ENCODE data around the gene PRR33.

Gene PRR33

DNA sequence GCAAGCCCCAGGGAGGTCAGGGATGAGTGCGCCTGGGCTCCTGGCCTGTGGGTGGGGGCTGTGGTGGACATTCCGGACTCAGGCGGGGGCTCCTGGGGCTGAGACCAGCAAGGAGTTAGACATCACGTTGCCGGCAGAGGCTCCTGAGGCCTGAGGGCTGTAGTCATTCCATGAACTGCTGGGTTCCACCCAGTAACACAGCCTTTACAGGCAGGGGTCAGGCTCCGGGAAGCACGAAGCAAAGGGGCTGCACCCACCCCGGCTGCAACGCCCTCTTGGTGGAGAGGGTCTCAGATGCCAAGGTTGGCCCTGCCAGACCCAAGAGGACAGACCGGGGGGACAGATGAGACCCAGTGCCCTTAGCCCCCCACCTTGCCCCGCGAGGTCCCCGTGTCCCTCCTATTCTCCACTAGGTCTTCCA, 36.8 kb upstream of the PRR33 start:
- FAIRE-seq (no peak), DNase-seq (ENCODE audit: low spot score) (no peak)

DNA sequence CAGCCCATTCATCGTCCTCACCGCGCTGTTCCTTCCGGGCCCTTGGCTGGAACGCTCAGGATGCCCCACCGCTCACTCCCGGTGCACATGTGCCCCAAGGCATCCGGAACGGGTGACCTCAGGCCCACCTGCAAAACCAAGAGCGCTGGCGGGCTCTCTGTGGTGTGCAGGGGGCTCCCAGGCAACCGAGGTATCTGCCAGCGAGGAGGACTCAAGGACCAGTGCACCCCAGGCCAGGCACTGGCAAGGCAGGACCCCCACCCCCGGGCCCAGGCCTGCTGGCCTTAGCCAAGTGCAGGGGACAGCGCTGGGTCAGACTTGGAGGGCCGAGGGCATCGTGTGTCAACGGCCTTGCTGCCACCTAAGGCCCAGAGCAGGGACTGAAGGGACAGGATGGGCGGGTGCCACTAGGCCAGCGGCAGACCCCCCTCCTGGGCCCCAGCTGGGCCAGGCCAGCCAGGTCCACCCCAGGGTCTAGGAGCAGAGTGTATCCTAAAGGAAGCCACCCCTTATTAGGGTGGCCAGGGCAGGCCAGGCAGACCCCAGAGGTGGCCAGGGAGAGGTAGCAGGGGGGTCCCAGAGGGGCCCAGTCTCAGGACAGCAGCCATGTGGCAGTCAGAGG, 36.3 kb upstream of the PRR33 start:
- DNase-seq (ENCODE audit: low spot score), result no peak
- FAIRE-seq, result no peak

DNA sequence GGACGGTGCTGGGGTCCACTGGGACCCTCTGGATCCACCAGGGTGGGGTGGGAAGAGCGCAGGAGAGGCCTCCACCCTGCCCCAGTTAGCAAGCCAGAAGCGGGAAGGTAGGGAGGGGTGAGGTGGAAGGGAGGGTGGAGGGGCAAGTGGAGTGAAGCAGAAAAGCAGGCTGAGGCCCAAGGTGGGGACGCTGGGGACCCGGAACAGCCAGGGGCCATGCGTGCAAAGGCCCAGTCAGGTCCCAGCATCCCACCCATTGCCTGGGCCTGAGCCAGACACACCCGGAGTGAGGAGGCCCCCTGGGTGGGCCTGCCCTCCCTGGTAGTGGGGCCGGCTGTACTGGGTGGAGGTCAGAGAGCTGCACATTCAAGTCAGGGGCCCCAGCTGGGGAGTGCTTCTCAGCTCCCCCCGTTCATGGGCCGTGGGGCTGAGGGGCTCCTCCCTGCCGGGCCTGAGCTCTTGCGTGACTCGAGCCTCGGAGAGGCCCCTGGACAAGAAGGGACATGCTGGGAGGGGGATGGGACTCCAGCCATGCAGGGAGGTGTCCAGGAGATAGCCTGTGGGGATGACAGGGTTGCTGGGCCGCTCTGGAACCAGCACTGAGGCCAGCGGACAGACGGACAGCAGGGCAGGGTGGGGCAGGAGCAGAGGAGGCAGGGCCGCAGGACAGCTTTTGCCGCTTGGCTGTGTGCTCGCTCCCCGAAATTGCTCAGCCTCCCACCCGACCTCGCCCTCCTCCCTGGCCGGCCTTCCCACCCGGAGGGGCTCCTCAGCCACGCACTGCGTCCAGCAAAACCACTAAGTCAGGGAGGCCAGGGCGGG, 35.5 kb upstream of the PRR33 start:
- no peak for FAIRE-seq
- no peak for DNase-seq (ENCODE audit: low spot score)

DNA sequence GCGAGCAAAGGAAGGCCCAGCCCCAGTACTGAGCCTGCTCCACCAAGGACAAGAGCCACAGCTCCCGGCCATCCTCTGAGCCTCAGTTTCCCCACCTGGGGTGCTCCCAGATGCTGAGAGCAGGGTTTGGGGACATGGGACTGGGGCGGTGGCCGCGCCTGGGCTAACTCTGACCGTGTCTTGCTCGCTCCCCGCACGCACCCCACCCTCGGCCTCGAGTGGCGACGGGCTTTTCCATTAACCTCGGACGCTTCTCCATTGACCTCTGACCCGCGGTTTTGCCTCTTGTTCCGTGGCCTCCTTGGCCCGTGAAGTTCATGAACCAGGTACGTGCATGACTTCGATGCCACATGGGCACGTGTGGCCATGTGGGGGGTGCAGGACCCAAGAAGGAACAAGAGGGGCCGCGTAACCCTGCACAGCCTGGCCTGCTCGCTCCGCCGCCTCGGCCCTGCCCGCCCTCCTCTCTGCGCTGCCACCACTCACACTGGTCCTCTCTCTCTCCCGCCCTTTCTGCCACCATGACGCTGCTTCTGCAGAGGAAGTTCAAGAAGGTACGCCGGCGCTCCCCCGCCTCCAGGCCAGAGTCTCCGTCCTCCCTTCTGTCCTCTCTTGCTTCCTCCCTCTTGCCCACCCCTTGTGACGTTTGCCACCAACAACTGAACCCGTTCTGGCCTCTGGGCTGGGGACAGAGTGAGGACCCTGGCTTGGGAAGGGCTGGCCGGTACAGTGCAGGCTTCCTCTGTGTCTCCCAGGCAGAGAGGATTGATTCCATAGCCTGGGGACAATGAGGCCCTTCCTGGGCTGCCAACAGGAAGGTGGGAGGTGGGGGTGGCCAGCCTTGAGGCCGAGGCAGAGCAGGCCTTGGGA, 34.7 kb upstream of the PRR33 start:
- DNase-seq (ENCODE audit: low spot score) (no peak), FAIRE-seq (no peak)

DNA sequence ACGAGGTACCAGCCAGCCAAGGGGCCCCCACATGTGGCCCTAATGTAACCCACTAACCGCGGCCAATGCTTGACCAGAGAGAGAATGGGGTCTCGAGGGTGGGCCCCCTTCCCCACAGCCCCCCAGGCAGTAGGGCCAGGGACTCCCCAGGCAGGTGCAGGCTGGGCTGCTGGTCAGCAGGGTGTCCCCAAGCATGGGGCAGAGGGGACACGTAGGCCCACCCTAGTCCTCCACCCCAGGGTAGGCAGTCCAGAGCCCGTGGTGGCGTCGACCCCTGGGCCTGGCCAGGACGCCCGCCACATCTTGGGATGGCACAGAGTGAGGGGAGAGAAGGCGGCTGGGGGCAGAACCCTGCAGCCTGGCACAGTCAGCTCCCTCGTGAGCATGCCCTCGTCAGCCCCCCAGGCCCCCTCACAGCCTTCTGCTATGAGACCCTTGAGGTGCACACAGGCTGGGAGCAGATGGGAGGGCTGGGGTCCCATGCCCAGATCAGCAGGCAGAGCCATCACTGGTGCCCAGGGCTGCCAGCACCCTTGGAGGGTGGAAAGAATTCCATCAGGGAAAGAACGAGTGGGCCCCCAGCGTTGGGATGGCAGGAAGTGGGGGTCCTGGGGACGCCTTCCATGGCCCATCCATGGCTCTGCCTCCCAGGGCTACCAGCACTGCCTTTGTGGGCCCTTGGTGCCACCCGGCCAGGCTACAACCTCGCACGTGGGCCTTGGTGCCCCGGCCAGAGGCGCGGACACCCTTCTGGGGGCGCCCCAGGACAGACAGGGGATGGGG, 33.9 kb upstream of the PRR33 start:
- FAIRE-seq (no peak), DNase-seq (ENCODE audit: low spot score) (no peak)

DNA sequence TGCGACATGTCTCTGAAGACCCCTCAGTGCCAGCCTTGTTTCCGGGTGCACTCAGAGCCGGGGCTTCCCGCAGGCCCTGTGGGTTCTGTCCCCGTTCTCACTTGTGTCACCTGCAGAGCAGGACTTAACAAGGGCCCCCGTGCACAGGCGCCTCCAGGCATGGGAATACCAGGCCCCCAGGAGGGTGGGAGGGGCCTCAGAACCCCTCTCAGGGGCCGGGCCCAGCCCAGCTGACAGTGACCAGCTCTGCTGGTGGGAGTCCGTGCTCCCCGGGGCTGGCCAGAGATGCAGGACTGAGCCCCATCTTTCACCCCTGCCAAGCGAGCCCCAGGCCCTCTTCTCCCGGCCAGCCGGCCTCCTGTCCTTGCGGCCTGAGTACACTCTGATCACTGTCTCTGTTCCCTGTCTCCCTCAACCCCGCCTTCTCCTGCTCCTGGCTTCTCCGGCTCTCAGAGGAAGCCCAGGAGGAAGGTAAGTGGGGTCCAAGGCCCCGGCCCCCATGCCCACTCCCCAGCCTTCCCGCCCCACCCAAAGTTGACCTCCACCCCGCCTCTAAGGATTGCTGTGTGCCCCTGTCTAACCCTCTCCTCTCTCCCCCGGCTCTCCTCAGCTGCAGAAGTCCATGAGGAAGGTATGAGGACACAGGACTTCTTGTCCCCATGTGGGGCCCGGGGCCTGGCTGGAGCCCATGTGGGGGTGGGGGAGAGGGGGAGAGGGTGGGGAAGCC, 33.1 kb upstream of the PRR33 start:
- DNase-seq (ENCODE audit: low spot score) (no peak), FAIRE-seq (no peak)

DNA sequence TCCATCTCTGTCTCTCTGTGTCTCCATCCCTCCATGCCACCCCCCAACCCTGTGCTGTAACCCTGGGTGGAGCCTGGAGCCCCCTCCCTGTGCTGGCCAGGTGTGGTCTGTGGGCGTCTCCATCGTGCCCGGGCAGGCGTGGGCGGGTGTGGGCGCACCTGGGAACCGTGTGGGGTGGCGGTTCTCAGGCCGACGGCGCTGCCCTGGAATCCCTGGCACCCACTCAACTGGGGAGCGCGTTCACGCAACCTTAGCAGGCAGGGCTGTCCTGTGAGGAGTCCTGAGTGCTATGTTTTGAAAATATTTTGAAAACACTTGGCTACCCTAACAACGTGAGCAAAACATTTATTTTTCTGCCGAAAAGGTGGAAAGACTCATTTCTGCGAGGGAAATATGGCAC, 32.5 kb upstream of the PRR33 start:
- no peak for FAIRE-seq
- no peak for DNase-seq (ENCODE audit: low spot score)

DNA sequence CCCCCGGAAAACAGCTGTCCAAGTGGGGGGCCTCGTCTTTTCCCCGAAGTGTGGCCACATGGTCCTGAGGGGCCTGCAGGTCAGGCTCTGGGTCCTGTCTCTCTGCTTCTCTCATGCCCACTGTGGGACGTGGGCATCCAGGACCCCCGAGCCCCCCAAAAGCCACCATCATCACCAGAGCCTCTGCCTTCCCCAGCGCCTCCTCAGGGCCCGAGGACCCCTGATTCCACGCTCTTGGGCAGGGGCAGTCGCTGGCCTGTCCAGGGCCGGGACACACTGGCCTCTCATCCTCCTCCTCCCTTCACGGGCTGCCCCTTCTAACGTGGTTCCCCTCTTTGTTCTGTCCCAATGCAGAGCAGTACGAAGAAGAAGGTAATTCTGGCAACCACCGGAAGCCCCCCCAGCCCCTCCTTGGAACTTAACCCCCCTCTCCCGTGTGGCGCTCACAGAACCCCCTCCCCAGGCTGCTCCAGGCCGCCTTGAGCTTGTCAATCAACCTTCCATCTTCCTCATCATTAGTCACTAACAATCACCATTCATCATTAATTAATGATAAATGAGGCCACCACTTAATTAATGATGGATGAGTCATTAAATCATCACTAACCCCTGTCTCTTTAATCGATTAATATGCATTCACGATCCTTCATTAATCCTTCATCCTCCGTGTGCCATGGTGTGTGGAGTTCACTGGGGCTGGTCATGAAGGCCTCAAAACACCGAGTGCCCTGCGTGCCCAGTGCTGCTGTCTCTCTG, 31.7 kb upstream of the PRR33 start:
- DNase-seq (ENCODE audit: low spot score) (no peak), FAIRE-seq (no peak)

DNA sequence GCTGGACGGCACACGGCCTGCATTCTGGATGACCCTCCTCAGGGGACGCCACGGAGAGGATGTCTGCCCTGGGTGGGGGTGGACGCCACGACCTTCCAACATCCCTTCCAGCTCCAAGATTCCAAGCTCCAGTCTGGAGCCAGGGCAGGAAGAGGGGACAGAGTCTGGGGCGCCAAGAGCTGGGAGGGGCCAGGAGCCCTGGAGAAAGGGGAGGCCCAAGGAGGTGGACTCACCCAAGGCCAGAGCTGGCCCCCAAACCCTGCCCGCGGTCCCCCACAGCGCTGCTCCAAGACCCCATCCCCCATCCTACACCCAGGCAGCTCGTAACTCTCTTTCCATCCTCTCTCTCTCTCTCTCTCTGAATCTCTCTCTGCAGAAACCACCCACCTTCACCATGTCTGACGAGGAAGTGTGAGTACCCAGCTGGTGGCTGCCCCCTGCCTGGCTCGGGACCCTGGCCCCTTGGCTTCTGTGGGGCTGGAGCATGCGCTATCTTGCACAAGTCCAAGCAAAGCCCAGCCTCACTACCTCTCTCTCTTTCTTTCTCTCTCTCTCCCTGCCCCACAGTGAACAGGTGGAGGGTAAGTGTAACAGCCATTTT, 30.9 kb upstream of the PRR33 start:
- DNase-seq (ENCODE audit: low spot score) (no peak), FAIRE-seq (no peak)

DNA sequence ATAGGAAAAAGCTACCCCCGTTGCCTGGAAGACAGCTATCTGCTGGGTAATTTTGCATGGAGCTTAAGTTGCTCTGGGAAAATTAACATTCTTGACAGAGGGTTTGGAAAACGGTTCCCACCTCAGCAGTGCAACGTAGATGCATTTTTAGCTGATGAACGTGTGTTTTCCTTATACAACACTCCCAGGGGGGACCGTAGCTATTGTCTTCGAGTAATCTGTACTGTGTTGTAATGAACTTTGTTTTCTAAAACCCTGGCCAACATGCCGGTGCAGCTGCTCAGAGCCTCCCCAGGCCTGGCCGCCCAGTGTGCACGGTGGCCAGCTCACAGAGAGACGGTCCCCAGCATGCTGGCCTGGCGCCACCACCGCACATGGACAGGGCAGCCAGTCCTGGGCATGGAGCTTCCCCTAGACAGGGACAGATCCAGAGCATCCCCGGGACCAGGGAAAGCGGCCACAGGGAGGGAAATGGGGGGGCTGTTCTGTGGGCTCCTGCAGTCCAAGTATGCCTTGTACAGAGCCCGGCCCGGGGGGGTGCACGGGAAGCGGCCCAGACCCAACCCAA, 30.0 kb upstream of the PRR33 start:
- FAIRE-seq, result no peak
- DNase-seq (ENCODE audit: low spot score), result no peak

DNA sequence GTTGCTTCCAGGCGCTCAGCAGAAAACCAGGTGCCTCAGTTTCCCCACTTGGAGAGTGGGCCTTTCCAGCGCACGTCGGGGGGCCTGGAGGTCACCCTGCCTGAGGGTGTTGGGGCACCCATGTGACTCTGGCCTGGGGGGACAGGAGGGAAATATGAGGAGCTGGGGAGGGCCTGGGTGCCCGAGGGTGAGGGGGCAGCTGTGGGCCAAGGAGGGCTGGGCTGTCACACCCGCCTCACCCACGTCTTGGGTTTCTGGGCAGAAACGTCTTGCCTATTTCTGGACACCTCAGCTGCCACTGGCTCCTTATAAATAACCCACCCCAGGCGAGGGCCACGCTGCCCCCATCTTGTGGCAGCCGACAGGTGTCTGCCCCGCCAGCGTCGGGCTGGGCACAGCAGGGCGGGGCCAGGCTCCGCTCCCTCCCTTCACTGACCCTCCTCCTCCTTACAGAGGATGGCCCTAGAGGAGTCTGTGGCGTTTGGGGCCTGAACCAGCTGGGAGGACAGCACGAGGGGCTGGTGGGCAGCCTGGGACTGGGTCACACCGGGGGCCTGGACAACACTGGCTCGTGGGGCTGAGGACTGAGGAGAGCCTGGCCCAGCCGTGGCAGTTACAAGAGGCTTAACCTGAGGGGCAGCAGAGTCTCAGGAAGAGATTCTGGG, 29.3 kb upstream of the PRR33 start:
- no peak for DNase-seq (ENCODE audit: low spot score)
- FAIRE-seq, result no peak

DNA sequence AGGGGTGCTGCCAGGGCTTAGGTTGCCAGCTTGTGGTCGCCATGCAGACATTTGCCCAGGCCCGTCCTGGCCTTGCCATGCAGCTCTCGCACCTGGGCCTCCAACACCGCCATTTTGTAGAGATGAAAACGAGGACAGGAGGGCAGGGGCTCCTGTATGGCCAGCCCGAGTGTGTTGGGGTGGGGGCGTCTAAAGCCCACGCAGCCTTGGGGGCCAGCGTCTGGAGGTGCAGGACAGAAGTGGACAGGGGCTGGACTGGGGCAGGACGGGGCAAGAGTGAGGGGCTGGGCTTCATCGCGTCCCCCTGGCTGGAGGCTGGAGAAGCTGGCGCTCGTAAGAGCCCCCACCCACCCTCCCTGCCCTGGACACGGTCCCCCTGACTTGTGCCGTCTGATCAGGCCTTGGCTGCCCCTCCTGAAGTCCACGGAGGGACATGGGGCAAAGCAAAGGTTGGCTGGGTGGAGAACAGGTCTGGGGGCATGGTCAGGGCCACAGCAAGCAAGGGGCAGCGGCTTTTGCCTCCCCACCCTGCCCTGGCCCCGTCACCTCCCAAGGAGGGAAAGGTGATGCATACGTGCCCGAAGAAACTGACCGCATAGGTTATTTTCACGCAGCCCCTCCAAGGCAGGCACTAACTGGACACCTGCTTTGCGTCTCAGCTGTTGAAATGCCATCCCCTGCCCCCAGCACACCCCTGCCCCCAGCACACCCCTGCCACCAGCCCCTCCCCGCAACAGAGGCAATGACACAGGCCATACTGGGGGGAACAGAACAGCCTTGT, 28.6 kb upstream of the PRR33 start:
- FAIRE-seq, result no peak
- DNase-seq (ENCODE audit: low spot score), result no peak

DNA sequence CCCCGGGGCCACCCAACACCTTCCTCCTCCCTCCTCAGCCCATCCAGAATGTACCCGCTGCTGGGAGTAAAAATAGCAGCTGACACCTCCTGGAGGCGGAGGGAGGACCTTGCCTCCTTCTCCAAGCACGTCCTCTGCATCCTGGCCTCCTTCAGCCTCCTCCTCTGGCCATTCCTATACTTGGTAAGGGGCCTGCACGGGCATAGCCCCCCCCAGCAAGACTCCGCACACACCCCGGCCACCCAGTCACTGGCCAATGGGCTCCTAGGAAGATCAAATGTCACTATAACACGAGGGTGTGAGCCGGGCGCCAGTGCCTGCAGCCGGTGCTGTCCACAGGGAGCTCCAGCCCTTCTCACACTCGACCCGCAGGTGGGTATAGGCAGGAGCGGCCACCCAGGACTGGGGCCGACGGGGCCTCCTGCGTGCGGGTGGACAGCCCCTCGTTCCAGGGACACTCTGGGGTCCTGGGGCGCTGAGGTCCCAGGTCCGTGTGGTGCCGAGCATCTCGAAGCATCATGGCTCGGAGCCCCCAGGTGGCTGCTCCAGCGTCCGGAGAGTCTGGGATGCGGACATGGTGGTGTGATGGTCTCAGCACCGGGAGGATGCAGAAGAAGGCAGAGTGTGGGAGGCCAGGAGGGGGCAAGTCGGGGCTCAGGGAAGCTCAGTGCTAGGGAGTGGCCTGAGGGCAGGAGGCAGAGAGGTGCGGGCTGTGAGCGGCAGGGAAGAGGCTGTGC, 27.9 kb upstream of the PRR33 start, which contains the start of gene TNNT3:
TNNT3 (plus strand) TSS at position 313 of the 737 bp plus-strand sequence. CDS start 3,172 bp downstream, outside the sequence.
- FAIRE-seq, result no peak
- no peak for DNase-seq (ENCODE audit: low spot score)

DNA sequence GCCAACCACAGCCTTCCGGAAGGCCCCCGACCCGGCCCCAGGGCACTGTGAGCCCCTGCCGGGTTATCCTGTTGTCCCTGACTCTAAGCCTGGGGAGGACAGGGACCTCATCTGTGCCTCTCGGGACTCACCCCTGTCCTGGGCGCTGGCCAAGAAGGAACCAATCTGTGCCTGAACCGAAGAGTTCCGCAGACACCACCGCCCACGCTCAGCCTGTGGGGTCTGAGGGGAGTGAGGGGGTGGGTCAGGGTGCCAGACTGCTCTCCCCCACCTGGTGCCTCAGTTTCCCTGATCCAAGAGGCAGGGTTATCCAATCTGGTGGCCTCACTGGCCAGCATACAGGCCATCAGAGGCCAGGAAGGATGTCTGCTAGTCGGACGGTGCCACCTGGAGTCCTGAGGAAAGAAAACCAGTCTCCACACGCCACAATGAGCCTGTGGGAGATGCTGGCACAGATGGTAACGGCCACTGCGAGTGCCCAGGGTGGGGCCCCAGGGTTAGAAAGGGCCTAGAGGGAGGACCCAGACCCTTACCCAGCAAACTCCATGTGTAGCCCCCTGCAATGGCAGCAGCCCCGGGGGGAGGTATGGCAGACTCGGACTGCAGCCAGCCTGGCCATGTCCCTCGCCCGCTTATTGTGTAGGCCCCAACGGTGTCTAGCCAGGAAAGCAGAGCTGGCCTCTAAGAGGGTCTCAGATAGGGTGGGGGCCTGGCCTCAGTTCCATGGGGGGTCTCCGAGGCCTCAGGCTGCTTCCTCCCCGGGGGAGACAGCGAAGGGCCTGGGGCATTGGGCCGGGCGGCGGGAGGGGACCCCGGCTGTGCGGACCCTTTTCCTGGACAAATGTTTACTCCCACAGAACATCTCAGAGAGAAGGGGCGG, 27.0 kb upstream of the PRR33 start:
- DNase-seq (ENCODE audit: low spot score) (peak; percentile 8), FAIRE-seq (no peak)

DNA sequence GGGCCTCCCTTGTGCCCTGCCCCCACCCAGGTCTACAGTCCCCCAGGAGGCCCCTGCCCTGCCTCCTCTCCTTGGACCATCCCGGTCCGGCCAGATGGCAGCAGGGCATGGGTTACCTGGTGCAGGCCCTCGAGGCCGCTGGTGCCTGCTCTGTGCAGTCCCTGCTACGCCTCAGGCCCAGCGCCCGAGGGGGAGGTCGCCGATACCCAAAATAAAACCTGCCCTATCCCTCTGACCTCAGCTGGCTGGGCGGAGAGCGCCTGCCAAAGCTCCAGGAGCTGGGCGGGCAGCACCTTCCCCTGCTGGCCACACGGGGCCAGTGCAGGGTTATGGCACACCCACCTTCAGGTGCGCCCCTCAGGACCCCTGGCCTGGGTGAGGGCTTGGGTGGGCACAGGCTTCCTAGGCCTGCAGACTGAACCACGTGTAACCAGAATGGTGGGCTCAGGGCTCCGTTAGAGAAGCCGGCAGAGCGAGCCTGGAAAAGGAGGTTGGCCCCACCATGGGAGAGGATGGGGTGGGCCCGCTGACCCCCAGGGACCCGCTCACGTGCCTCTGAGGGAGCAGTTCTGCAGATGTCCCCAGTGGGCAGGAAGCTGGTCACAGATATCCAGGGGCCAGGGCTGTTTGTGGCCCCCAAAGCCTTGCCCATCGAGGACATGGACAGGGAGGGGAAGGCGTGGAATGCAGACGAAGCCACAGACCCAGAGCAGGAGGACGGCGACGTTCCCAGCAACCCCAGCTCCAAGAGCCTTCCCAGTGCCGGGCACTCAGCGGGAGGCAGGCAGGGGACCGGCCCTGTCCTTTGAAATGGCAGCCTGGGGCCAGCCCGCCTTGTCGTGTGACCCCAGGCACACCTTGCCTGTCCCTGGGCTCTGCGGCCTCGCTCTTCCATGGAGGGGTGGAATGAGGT, 26.1 kb upstream of the PRR33 start:
- FAIRE-seq (no peak), DNase-seq (ENCODE audit: low spot score) (no peak)
